HL-60 (cell line): Measurements from ENCODE around the gene MAD1L1.

Experiments used
- CTCF ChIP-seq: IDR thresholded peaks from one replicate; pipeline ENCODE4 v1.5.1; 2011; ENCODE audit warnings: low read length, control low read depth, inconsistent platforms; ENCODE audit not compliant: insufficient read depth
- GABPA ChIP-seq: IDR thresholded peaks from 2 replicates; pipeline ENCODE4 v1.6.1; 2012; ENCODE audit warnings: low read depth
- POLR2AphosphoS5 ChIP-seq: IDR thresholded peaks from 2 replicates; pipeline ENCODE4 v1.6.1; 2012; ENCODE audit warnings: low read depth
- REST ChIP-seq: IDR thresholded peaks from 2 replicates; pipeline ENCODE4 v1.6.1; 2012; ENCODE audit warnings: low read depth; ENCODE audit not compliant: insufficient replicate concordance
- SPI1 ChIP-seq: IDR thresholded peaks from 2 replicates; pipeline ENCODE4 v1.6.1; 2012; ENCODE audit warnings: low read depth, mild to moderate bottlenecking, borderline replicate concordance

GRCh38 chr7:2185715-2186114, 47.0 kb downstream of the MAD1L1 start:
- TF ChIP-seq POLR2AphosphoS5: no peak
- no peak for TF ChIP-seq CTCF
- TF ChIP-seq REST: no peak
- no peak for TF ChIP-seq SPI1
- no peak for TF ChIP-seq GABPA
